Stimulated activated CD8-positive, alpha-beta memory T cell treated with anti-CD3 and anti-CD28 coated beads, Interleukin-15, amount 100 ng/mL, for 1 hour (primary cell): Measurements from ENCODE around the gene ECD.
A peak's percentile ranks its signal among the peaks of the same experiment; 100 is the strongest.

Experiments used
- DNase-seq: peaks from one replicate; pipeline ENCODE4 v3.0.0-alpha.2; 2020; ENCODE audit warnings: low read depth

Gene ECD

GRCh38 chr10:73167783-73168464 lies at the start of gene ECD, which contains the start of gene FAM149B1:
TSS of gene ECD (minus strand) at chr10:73168008. CDS start at chr10:73163937, 4,071 bp downstream.
TSS of gene FAM149B1 (plus strand) at chr10:73168119. CDS start at chr10:73168340, 221 bp downstream.
- DNase-seq, result peak; percentile 85

GRCh38 chr10:73215749-73216148 lies 47.9 kb upstream of the ECD start:
- no peak for DNase-seq

GRCh38 chr10:73211106-73211811 lies 43.5 kb upstream of the ECD start:
- no peak for DNase-seq

GRCh38 chr10:73210395-73211105 lies 42.7 kb upstream of the ECD start:
- DNase-seq, result no peak

GRCh38 chr10:73209705-73210104 lies 41.9 kb upstream of the ECD start:
- no peak for DNase-seq

- no peak for DNase-seq
These were observed 40.1 kb upstream of the ECD start for GRCh38 chr10:73207883-73208282.

GRCh38 chr10:73206385-73206784 lies 38.6 kb upstream of the ECD start:
- DNase-seq, result no peak

GRCh38 chr10:73205890-73206289 lies 38.1 kb upstream of the ECD start:
- DNase-seq, result no peak

- DNase-seq, result no peak
These were observed 37.3 kb upstream of the ECD start for GRCh38 chr10:73205081-73205480.

GRCh38 chr10:73190188-73190587 lies 22.4 kb upstream of the ECD start:
- DNase-seq, result no peak

GRCh38 chr10:73186266-73186665 lies 18.5 kb upstream of the ECD start:
- no peak for DNase-seq

GRCh38 chr10:73183667-73184281 lies 16.0 kb upstream of the ECD start:
- DNase-seq, result no peak

GRCh38 chr10:73182568-73182967 lies 14.8 kb upstream of the ECD start:
- no peak for DNase-seq

GRCh38 chr10:73174148-73174925 lies 6.5 kb upstream of the ECD start:
- DNase-seq, result no peak

- no peak for DNase-seq
These were observed 5.1 kb upstream of the ECD start for GRCh38 chr10:73172867-73173266.

GRCh38 chr10:73169320-73169719 lies 1.5 kb upstream of the ECD start:
- no peak for DNase-seq

- no peak for DNase-seq
These were observed 626 bp upstream of the ECD start for GRCh38 chr10:73168465-73168803.

GRCh38 chr10:73167458-73167782 lies 388 bp downstream of the ECD start:
- DNase-seq, result no peak

- no peak for DNase-seq
These were observed 836 bp downstream of the ECD start for GRCh38 chr10:73166972-73167371.

- DNase-seq, result no peak
These were observed 4.7 kb downstream of the ECD start for GRCh38 chr10:73163096-73163495.

GRCh38 chr10:73161662-73162061 lies 6.1 kb downstream of the ECD start:
- no peak for DNase-seq

- no peak for DNase-seq
These were observed 6.7 kb downstream of the ECD start for GRCh38 chr10:73161079-73161478.
